Activated naive CD8-positive, alpha-beta T cell treated with anti-CD3 and anti-CD28 coated beads, Interleukin-2, amount 10 ng/mL, durations not matched to agents 7 days and 5 days (primary cell): Measurements from ENCODE around the gene MECP2. TPM values are rescaled to one million over a fixed set of nuclear protein-coding genes. Genes with fewer than 3 reads are reported as not detected.

Source experiments
- ATAC-seq: fragments of 150-1000 bp; cut with Tn5 transposase; one replicate; pipeline ENCODE4 v1.10.0; 2021; ENCODE audit warnings: low read depth, moderate library complexity
- POLR2A ChIA-PET: fragments of 350-600 bp; sonication (Branson Sonifier 250); formaldehyde crosslinking; loops from one replicate; lab custom pipeline; 2021; ENCODE audit warnings: antibody characterized with exemption; lab: Charles Lee
- DNase-seq: peaks from one replicate; pipeline ENCODE4 v3.0.0; 2021
- H3K27ac Mint-ChIP-seq: one replicate; pipeline ENCODE4 v1.8.0; 2022; ENCODE audit warnings: mild to moderate bottlenecking, mixed read lengths
- H3K27me3 Mint-ChIP-seq: one replicate; pipeline ENCODE4 v1.8.0; 2022; ENCODE audit warnings: mild to moderate bottlenecking, moderate library complexity, mixed read lengths
- H3K36me3 Mint-ChIP-seq: one replicate; pipeline ENCODE4 v1.8.0; 2021; ENCODE audit warnings: mild to moderate bottlenecking, mixed read lengths
- H3K4me1 Mint-ChIP-seq: one replicate; pipeline ENCODE4 v1.8.0; 2021; ENCODE audit warnings: mixed read lengths
- H3K4me3 Mint-ChIP-seq: one replicate; pipeline ENCODE4 v1.8.0; 2022; ENCODE audit warnings: mild to moderate bottlenecking, moderate library complexity, mixed read lengths
- H3K9me3 Mint-ChIP-seq: one replicate; pipeline ENCODE4 v1.8.0; 2021; ENCODE audit warnings: mixed read lengths
- total RNA-seq, 2 experiments: library from RNA; stranded (reverse); gene quantifications; one replicate each; pipeline ENCODE4 v1.2.3, GENCODE V29; 2021

The MECP2 gene
- total RNA-seq, 2 experiments from 2014 or later = 81.9 to 82.8 TPM

- POLR2A ChIA-PET = interaction anchor here (0.7 kb wide), 1 partner anchor 55 kb away, joined by 3 read pairs; no protein-coding TSS in a partner anchor
- ATAC-seq (no peak), DNase-seq (no peak)
- Mint-ChIP-seq H3K4me3 (no peak overlapping the region), H3K36me3 (peaks cover 2% of the 10 kb centered on the region), H3K9me3 (no peaks in the 10 kb centered on the region), H3K4me1 (peaks cover 3% of the 10 kb centered on the region), H3K27me3 (no peaks in the 10 kb centered on the region), H3K27ac (no peak overlapping the region)
Measured at GRCh38 chrX:154033848-154034247, 63.7 kb downstream of the MECP2 start.

GRCh38 chrX:154032653-154033052 is 64.9 kb downstream of the MECP2 start:
- DNase-seq (no peak), ATAC-seq (no peak)
- POLR2A ChIA-PET = interaction anchor here (0.9 kb wide), 1 partner anchor 12 kb away, joined by 4 read pairs; no protein-coding TSS in a partner anchor
- H3K4me3 Mint-ChIP-seq = no peak overlapping the region
- H3K27me3 Mint-ChIP-seq = no peaks in the 10 kb centered on the region
- no peak overlapping the region for H3K27ac Mint-ChIP-seq
- no peaks in the 10 kb centered on the region for H3K9me3 Mint-ChIP-seq
- H3K36me3 Mint-ChIP-seq = peaks cover 1% of the 10 kb centered on the region
- H3K4me1 Mint-ChIP-seq = peaks cover 6% of the 10 kb centered on the region

DNA sequence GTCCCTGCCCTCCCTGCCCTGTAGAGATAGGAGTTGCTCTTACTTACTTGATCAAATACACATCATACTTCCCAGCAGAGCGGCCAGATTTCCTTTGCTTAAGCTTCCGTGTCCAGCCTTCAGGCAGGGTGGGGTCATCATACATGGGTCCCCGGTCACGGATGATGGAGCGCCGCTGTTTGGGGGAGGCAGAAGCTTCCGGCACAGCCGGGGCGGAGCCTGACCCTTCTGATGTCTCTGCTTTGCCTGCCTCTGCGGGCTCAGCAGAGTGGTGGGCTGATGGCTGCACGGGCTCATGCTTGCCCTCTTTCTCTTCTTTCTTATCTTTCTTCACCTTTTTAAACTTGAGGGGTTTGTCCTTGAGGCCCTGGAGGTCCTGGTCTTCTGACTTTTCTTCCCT is 65.4 kb downstream of the MECP2 start:
- Mint-ChIP-seq H3K27ac (no peak overlapping the region), H3K27me3 (no peaks in the 10 kb centered on the region), H3K4me1 (peaks cover 6% of the 10 kb centered on the region), H3K9me3 (no peaks in the 10 kb centered on the region), H3K36me3 (no peaks in the 10 kb centered on the region), H3K4me3 (no peak overlapping the region)
- no peak for ATAC-seq
- no peak for DNase-seq
- POLR2A ChIA-PET = interaction anchor here (0.9 kb wide), 1 partner anchor 12 kb away, joined by 4 read pairs; no protein-coding TSS in a partner anchor

GRCh38 chrX:154030715-154031305 is 66.7 kb downstream of the MECP2 start:
- no peaks in the 10 kb centered on the region for H3K9me3 Mint-ChIP-seq
- DNase-seq = no peak
- POLR2A ChIA-PET = no interaction called here
- no peak overlapping the region for H3K27ac Mint-ChIP-seq
- H3K36me3 Mint-ChIP-seq = no peaks in the 10 kb centered on the region
- no peak for ATAC-seq
- H3K27me3 Mint-ChIP-seq = no peaks in the 10 kb centered on the region
- H3K4me1 Mint-ChIP-seq = peaks cover 5% of the 10 kb centered on the region
- H3K4me3 Mint-ChIP-seq = no peak overlapping the region

- H3K4me3 Mint-ChIP-seq = no peak overlapping the region
- no peaks in the 10 kb centered on the region for H3K36me3 Mint-ChIP-seq
- H3K4me1 Mint-ChIP-seq = peaks cover 5% of the 10 kb centered on the region
- H3K9me3 Mint-ChIP-seq = no peaks in the 10 kb centered on the region
- no peak for DNase-seq
- no peaks in the 10 kb centered on the region for H3K27me3 Mint-ChIP-seq
- no peak for ATAC-seq
- H3K27ac Mint-ChIP-seq = no peak overlapping the region
- POLR2A ChIA-PET = no interaction called here
Measured at GRCh38 chrX:154030266-154030665, 67.3 kb downstream of the MECP2 start.

DNA sequence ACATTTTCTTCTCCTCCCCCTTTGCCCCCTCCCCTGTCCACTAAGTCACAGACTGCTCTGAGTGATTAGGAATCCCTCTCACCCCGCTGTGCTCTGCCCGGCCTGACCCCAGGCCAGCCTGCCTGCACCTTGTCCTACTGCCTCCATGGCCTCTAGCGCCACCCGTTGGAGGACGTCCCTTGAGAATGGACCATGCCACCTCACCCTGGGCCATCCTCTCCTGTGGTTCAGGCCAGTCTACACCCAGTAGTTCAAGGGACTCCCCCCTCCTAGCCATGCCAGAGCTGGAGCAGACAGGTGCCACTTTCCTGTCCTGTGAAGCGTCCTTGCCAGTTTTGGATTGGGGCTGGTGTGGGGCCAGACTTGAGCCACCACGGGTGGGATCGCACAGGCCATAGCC is 68.1 kb downstream of the MECP2 start:
- Mint-ChIP-seq H3K4me1 (peaks cover 5% of the 10 kb centered on the region), H3K27me3 (no peaks in the 10 kb centered on the region), H3K27ac (no peak overlapping the region), H3K36me3 (no peaks in the 10 kb centered on the region), H3K4me3 (no peak overlapping the region), H3K9me3 (no peaks in the 10 kb centered on the region)
- DNase-seq (no peak), ATAC-seq (no peak)
- POLR2A ChIA-PET = no interaction called here

GRCh38 chrX:154028502-154029184 is 68.9 kb downstream of the MECP2 start:
- Mint-ChIP-seq H3K27me3 (no peaks in the 10 kb centered on the region), H3K36me3 (no peaks in the 10 kb centered on the region), H3K4me1 (peaks cover 5% of the 10 kb centered on the region), H3K9me3 (no peaks in the 10 kb centered on the region), H3K27ac (no peak overlapping the region), H3K4me3 (no peak overlapping the region)
- DNase-seq = no peak
- POLR2A ChIA-PET = no interaction called here
- ATAC-seq = no peak

- H3K36me3 Mint-ChIP-seq = peaks cover 2% of the 10 kb centered on the region
Measured at GRCh38 chrX:154027986-154028385, 69.5 kb downstream of the MECP2 start.

GRCh38 chrX:154027022-154027402 is 70.5 kb downstream of the MECP2 start:
- Mint-ChIP-seq H3K4me3 (no peak overlapping the region), H3K4me1 (peaks cover 5% of the 10 kb centered on the region), H3K27me3 (no peaks in the 10 kb centered on the region), H3K27ac (no peak overlapping the region), H3K9me3 (no peaks in the 10 kb centered on the region), H3K36me3 (peaks cover 2% of the 10 kb centered on the region)
- ATAC-seq (no peak), DNase-seq (no peak)
- POLR2A ChIA-PET = interaction anchor here (0.6 to 1.4 kb wide), 3 partner anchors 12 to 57 kb away, joined by 3 to 4 read pairs (median 3); no protein-coding TSS in a partner anchor

More at GRCh38 chrX:154027986-154028385, 69.5 kb downstream of the MECP2 start:
- no peak for ATAC-seq
- no peak for DNase-seq
- Mint-ChIP-seq H3K9me3 (no peaks in the 10 kb centered on the region), H3K4me1 (peaks cover 5% of the 10 kb centered on the region), H3K4me3 (no peak overlapping the region), H3K27me3 (no peaks in the 10 kb centered on the region), H3K27ac (no peak overlapping the region)
- POLR2A ChIA-PET = interaction anchor here (1.4 kb wide), 1 partner anchor 14 kb away, joined by 3 read pairs; no protein-coding TSS in a partner anchor

GRCh38 chrX:154026136-154027021 is 71.1 kb downstream of the MECP2 start:
- Mint-ChIP-seq H3K4me1 (peaks cover 5% of the 10 kb centered on the region), H3K27me3 (no peaks in the 10 kb centered on the region), H3K9me3 (no peaks in the 10 kb centered on the region), H3K27ac (no peak overlapping the region), H3K36me3 (peaks cover 2% of the 10 kb centered on the region), H3K4me3 (no peak overlapping the region)
- ATAC-seq = no peak
- POLR2A ChIA-PET = interaction anchor here (0.6 to 1.4 kb wide), 3 partner anchors 12 to 56 kb away, joined by 3 to 4 read pairs (median 3); no protein-coding TSS in a partner anchor
- no peak for DNase-seq

DNA sequence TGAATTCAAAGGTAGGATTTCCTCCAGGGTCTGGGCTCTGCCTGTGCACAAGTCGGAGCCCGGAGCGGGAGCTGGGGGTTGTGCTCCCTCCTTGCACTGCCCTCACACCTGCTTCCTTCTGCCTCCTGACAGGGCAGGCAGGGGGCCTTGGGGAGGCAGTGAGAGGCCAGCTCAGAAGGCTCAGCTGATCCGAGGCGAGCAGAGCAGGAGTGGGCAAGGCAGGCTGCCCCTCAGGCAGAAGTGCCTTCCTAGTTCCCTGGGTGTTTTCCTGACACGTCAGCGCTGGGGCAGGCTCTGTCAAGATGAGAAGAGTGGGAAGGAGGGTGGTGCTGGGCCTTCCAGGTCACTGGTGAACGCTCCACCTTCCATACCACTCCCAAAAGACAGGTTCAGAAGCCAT is 72.3 kb downstream of the MECP2 start:
- POLR2A ChIA-PET = no interaction called here
- H3K36me3 Mint-ChIP-seq = peaks cover 2% of the 10 kb centered on the region
- no peaks in the 10 kb centered on the region for H3K9me3 Mint-ChIP-seq
- H3K27me3 Mint-ChIP-seq = no peaks in the 10 kb centered on the region
- DNase-seq (no peak), ATAC-seq (no peak)
- H3K27ac Mint-ChIP-seq = peak overlapping the region; percentile 25
- H3K4me1 Mint-ChIP-seq = peaks cover 6% of the 10 kb centered on the region
- no peak overlapping the region for H3K4me3 Mint-ChIP-seq

DNA sequence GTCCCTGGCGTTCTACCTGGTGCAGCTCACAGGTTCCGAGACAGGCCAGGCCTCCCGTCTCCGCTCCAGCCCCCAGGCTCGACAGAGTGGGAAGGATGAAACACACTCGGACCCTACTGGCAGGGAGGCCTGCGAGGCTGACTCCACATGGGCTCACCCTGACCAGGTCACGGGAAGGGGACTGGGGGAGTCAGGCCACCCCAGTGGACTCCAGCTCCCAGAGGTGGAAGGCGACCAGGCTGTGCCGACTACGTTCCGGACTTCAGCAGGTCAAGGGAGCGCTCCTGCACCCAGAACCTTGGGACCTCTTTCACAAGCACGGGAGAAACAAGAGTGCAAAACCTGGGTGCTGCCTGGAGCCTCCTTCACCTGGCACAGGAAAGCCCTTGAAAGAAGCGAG is 73.2 kb downstream of the MECP2 start:
- H3K27ac Mint-ChIP-seq = no peak overlapping the region
- H3K4me3 Mint-ChIP-seq = no peak overlapping the region
- peaks cover 6% of the 10 kb centered on the region for H3K4me1 Mint-ChIP-seq
- H3K9me3 Mint-ChIP-seq = no peaks in the 10 kb centered on the region
- POLR2A ChIA-PET = no interaction called here
- DNase-seq (no peak), ATAC-seq (no peak)
- H3K27me3 Mint-ChIP-seq = no peaks in the 10 kb centered on the region
- peaks cover 2% of the 10 kb centered on the region for H3K36me3 Mint-ChIP-seq
